NCI-H446 (cell line): Measurements from ENCODE around the gene MYT1.

Source experiments
- DNase-seq, 2 experiments: peaks; one replicate each; lab custom pipeline; 2025; lab: John Stamatoyannopoulos, UW

The MYT1 gene

GRCh38 chr20:64216036-64216435, 51.8 kb downstream of the MYT1 start:
- DNase-seq, result no peak

- no peak for DNase-seq
Observed at GRCh38 chr20:64216910-64217309, 52.7 kb downstream of the MYT1 start.

GRCh38 chr20:64217539-64218221, 53.4 kb downstream of the MYT1 start:
- no peak for DNase-seq

DNA sequence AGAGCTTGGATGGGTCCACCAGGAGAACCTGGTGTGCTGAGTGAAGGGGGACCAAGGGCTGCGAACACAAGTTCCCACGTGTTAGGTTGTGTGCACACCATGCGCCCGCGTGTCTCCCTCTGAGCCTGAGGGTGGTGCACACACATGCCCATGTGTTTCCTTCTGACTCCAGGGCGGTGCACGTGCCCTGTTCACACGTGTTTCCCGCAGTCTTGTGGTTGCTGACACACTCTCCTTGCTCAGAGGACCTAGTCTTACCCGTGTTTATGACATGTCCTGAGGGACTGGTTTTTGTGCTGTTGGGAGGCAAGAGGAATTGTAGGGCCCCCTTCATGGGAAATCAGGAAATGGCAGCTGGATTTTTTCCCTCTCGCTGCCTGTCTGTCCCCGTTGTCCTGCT, 55.0 kb downstream of the MYT1 start:
- DNase-seq, result no peak

- DNase-seq, result no peak
Observed at GRCh38 chr20:64219730-64220129, 55.5 kb downstream of the MYT1 start.

- DNase-seq, result no peak
Observed at GRCh38 chr20:64220420-64220819, 56.2 kb downstream of the MYT1 start.

GRCh38 chr20:64220891-64221527, 56.8 kb downstream of the MYT1 start:
- DNase-seq, result no peak

- no peak for DNase-seq
Observed at GRCh38 chr20:64222291-64222735, 58.1 kb downstream of the MYT1 start.

DNA sequence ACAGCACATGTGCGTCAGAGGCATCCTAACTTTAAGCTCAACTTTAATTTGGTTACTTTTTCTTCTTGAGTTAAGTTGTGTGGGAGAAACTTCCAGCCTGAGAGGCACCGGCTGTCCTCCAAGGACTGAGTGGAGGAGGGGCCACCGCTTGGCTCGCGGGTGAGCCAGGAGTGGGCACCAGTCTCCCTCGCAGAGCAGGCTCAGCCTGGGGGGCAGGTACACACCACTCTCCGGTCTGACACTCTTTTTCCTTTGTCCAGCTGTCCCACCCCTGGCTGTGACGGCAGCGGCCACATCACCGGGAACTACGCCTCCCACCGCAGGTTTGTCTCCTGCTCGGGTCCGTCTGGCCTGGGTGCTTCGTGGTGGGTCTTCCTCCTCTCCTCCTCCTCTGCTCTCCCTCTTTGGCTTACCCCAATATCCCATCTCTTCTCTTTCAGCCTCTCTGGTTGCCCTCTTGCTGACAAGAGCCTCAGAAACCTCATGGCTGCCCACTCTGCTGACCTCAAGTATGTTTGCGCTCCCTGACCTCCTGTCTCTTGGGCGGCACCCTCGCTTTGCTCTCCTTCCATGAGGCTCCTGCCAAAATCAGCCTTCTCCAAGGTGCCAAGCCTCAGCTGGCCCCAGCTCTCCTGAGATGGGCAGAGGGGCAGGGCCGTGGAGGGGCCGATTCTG, 58.7 kb downstream of the MYT1 start:
- no peak for DNase-seq

DNA sequence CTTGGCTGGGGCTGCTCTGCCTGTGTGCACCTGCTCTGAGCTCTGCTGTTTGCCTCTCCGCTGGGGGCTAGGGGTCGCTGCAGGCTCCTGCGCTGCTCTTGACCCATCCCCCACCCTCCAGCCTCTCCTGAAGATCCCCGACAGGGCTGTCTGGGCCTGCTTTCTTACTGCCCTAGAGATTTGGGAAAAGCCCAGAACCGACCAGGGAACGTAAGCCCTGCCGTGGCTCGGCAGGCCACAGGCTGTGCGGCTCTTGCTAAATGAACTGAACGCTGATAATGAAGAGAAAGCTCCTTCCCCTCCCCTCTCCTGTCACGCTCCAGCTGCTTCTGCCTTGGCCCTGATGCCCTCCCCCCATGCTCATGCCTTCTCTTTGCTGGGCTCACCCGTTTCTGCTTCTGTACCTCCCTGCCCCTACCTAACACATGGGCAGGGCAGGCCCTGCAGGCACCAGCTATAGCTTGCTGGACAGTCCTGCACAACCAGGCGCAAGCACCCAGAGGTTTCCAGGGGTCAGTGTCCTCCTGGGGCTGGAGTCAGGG, 59.3 kb downstream of the MYT1 start:
- DNase-seq, result no peak

GRCh38 chr20:64224351-64225170, 60.3 kb downstream of the MYT1 start:
- DNase-seq, result no peak

DNA sequence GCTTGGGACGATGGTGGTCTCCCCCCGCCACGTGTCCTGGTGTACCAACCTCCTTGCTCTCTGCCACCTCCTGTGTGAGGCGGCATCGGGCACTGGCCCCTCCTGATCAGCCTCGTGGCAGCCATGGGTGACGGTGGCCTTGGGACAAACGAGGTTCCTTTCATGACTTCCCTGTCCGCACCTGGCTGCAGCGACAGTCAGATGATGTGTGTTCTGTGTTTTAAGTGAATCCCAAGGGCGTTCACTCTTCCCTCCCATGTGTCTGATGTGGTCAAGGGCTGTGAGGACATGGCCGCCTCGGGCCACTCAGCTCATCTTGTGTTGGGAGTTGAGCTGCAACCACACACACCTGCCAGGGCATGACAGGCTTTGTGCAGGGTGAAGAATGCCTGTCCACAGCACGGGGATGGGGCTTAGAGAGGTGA, 60.9 kb downstream of the MYT1 start:
- DNase-seq, result no peak

- no peak for DNase-seq
Observed at GRCh38 chr20:64225828-64226598, 61.8 kb downstream of the MYT1 start.

GRCh38 chr20:64226686-64227580, 62.7 kb downstream of the MYT1 start:
- DNase-seq, result no peak

DNA sequence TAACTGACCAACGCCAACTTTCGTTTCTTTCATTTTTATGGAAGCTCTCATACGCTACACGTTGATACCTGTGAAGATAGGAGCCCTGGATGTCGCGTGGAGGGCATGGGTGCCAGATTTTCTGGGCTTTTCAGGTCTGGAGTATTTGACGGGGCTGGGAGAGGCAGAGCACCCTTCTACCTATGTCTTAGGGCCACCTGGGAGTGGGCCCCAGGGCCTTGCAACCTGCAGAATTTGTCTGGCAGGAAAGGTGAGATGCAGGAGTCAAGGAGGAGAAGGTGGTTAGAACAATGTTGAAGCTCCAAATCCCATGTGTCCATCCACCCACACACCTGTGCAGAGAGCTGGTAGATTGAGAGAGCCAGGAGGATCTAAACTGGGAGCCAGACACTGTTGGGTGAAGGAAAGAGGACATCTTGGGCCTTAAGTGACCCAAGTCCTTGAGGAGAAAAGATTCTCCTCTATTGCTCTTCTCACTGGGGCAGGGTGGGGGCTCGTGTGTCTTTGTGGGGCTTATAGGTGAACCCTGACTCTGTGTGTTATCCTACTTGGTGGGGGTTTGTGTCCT, 63.9 kb downstream of the MYT1 start:
- DNase-seq, result no peak

DNA sequence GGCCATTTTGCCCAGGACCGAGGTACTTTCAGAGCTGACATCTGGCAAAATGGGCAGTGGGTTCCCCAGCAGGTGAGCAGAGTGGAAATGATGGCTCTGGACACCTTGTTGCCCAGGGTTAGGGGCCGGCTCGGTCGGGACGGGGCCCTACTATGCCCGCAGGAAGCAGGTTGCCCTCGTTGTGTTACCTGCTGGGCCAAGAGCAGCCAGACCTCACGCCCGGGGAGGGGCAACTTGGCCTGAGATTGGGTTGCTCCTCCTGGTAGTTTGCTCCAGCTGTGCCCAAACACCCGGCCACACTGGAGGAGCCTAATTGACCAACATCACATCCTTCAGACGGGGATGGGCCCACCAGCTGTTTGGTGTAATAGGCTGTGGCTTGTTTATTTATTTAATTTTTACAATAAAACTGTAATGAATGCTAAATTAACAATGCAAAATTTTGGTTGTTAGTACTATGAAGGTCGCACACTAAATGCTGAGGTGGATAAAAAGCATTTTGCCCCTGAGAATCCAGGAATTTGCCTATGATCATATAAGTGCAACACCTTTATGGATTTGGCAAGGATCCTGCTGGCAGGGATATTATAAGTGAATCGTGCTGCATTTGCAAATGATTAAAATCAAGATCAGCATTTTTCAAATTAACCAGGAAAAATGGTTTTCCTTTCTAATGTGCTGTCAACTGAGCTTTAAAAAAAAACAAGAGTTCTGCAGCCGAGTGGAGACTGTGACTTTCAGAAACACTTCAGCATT, 64.7 kb downstream of the MYT1 start:
- DNase-seq, result no peak

GRCh38 chr20:64229507-64230061, 65.3 kb downstream of the MYT1 start:
- DNase-seq, result no peak

GRCh38 chr20:64230461-64231145, 66.4 kb downstream of the MYT1 start:
- no peak for DNase-seq
